A549 (cell line): ENCODE measurements around the gene CCDC40. TPM values are rescaled to one million over a fixed set of nuclear protein-coding genes. Genes with fewer than 3 reads are reported as not detected.
A peak's percentile ranks its signal among the peaks of the same experiment; 100 is the strongest.

ENCODE experiments used
- ATAC-seq, 2 experiments: fragments of 200-7000 bp in 1 of 2; fragments of >200 bp in 1 of 2; cut with Nextera tagmentation in 1 of 2; cut with Tn5 transposase in 1 of 2; 3 replicates each; pipeline versions ENCODE4 v1.8.0 to v1.9.1; 2018 to 2020; ENCODE audit warnings: mild to moderate bottlenecking in 1 of 2, moderate library complexity in 1 of 2
- CTCF ChIA-PET: fragments of 300-600 bp; sonication (Branson Sonifier 250); formaldehyde crosslinking; extraction: SDS; loops from one replicate; lab custom pipeline; 2021; ENCODE audit warnings: antibody characterized with exemption, inconsistent platforms; lab: Yijun Ruan, JAX
- POLR2A ChIA-PET: fragments of 350-600 bp; formaldehyde crosslinking; extraction: SDS; loops from one replicate; lab custom pipeline; 2021; ENCODE audit warnings: antibody characterized with exemption, inconsistent platforms; lab: Yijun Ruan, JAX
- DNase-seq, 2 experiments: peaks; one replicate each; pipeline versions ENCODE4 v3.0.0 to v3.0.0-alpha.2; 2011 to 2016; ENCODE audit warnings: low read depth in 1 of 2, low spot score in 1 of 2
- FAIRE-seq: peaks from 2 replicates; lab custom pipeline; 2011; peaks lifted over from hg19 to GRCh38; lab: Jason Lieb, UNC
- H3K27ac ChIP-seq, 2 experiments: fragments of >200 bp; sonication (Bioruptor Twin); formaldehyde crosslinking; 3 replicates each; pipeline ENCODE4 v1.5.1; 2016 to 2017
- H3K4me1 ChIP-seq: fragments of >200 bp; sonication (Bioruptor Twin); formaldehyde crosslinking; 3 replicates; pipeline ENCODE4 v1.6.1; 2016
- H3K4me2 ChIP-seq: fragments of >200 bp; sonication (Bioruptor Twin); formaldehyde crosslinking; 3 replicates; pipeline ENCODE4 v1.6.1; 2016
- H3K4me3 ChIP-seq: fragments of >200 bp; sonication (Bioruptor Twin); formaldehyde crosslinking; 3 replicates; pipeline ENCODE4 v1.5.1; 2016
- H3K9me3 ChIP-seq: fragments of >200 bp; sonication (Bioruptor Twin); formaldehyde crosslinking; 3 replicates; pipeline ENCODE4 v1.6.1; 2016
- CBX8 ChIP-seq: fragments of 200-600 bp; sonication (generic); IDR thresholded peaks from 2 replicates; pipeline ENCODE4 v1.6.1; 2016
- CTCF ChIP-seq: fragments of >200 bp; sonication (Bioruptor Twin); formaldehyde crosslinking; IDR thresholded peaks from 3 replicates; pipeline ENCODE4 v1.5.1; 2016
- E2F6 ChIP-seq: IDR thresholded peaks from 2 replicates; pipeline ENCODE4 v1.6.1; 2012; ENCODE audit warnings: low read depth, borderline replicate concordance
- ESRRA ChIP-seq: fragments of 150-350 bp; IDR thresholded peaks from 2 replicates; pipeline ENCODE4 v1.6.1; 2014; ENCODE audit warnings: mild to moderate bottlenecking, low read length, borderline replicate concordance
- JUN ChIP-seq, 2 experiments: fragments of >200 bp; sonication (Bioruptor Twin); formaldehyde crosslinking; IDR thresholded peaks; 2 replicates in 1 of 2; 3 replicates in 1 of 2; pipeline ENCODE4 v1.6.1; 2016 to 2017
- KDM1A ChIP-seq: fragments of 200-600 bp; sonication (generic); IDR thresholded peaks from 2 replicates; pipeline ENCODE4 v1.6.1; 2016; ENCODE audit warnings: low read depth, mild to moderate bottlenecking
- KDM5A ChIP-seq: fragments of 200-600 bp; sonication (generic); IDR thresholded peaks from 2 replicates; pipeline ENCODE4 v1.6.1; 2016; ENCODE audit warnings: antibody characterized with exemption, mild to moderate bottlenecking
- MAFK ChIP-seq: fragments of 450-650 bp; IDR thresholded peaks from 2 replicates; pipeline ENCODE4 v1.6.1; 2014; ENCODE audit not compliant: partially characterized antibody
- NPAS2 ChIP-seq: fragments of 250-450 bp; sonication (Bioruptor Pico); IDR thresholded peaks from 2 replicates; pipeline ENCODE4 v1.8.0; 2022; ENCODE audit warnings: mild to moderate bottlenecking, moderate library complexity, borderline replicate concordance
- POLR2A ChIP-seq: IDR thresholded peaks from 2 replicates; pipeline ENCODE4 v1.6.1; 2012; ENCODE audit warnings: mild to moderate bottlenecking, low read length
- POLR2AphosphoS2 ChIP-seq: conservative IDR thresholded peaks from 2 replicates; pipeline ENCODE4 v1.6.1; 2012; ENCODE audit warnings: low read length, improper control_type of control experiment, inconsistent platforms
- RCOR1 ChIP-seq: fragments of 150-350 bp; IDR thresholded peaks from 2 replicates; pipeline ENCODE4 v1.6.1; 2014; ENCODE audit warnings: antibody characterized with exemption, low read length, low read depth
- TFCP2L1 ChIP-seq: fragments of 250-450 bp; sonication (Bioruptor Pico); IDR thresholded peaks from 2 replicates; pipeline ENCODE4 v1.5.0; 2021; ENCODE audit warnings: mild to moderate bottlenecking
- WGBS: methylation state at CpG from one replicate; pipeline ENCODE4 v1.1.6; 2017; ENCODE audit errors: missing lambda C conversion rate; 5-methylcytosine and 5-hydroxymethylcytosine counted together
- polyA plus RNA-seq, 4 experiments: library from polyadenylated mRNA; depleted of rRNA in 3 of 4; stranded (reverse); fragments of >200 nt; fragmentation: RNase III in 1 of 4; extraction: RNeasy Plus Mini Kit Qiagen cat#74134 plus additional on column Dnase treatment in 1 of 4; gene quantifications; 2 replicates in 3 of 4; 3 replicates in 1 of 4; pipeline ENCODE4 v1.2.3, GENCODE V29; 2011 to 2017
- TF ChIP-seq, protein P1 (sequence below): fragments of >200 bp; sonication (Bioruptor Twin); formaldehyde crosslinking; IDR thresholded peaks from 3 replicates; pipeline ENCODE4 v1.6.1; 2016

The CCDC40 gene
- polyA plus RNA-seq, 2 of the 4 experiments (the other 2 are of a cell fraction) = 5.9 to 11.3 TPM

- TF ChIP-seq KDM5A = no peak
- TF ChIP-seq MAFK = no peak
- TF ChIP-seq KDM1A = no peak
- TF ChIP-seq CBX8 = no peak
- no peak for TF ChIP-seq CTCF
- no peak for TF ChIP-seq E2F6
Measured at GRCh38 chr17:80034791-80035686, 1.4 kb upstream of the CCDC40 start (continued).

DNA sequence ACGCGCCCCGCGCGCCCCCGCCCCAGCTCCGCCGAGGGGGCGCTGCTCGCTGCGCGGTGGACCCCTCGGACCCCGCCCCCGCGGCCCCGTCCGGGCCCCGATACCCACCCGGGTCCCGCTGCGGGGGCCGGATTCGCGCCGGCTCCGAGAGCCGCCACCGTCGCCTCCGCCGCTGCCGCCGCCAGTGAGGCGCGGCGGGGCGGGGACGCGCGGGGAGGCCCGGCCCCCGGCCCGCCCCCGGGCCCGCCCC, 830 bp upstream of the CCDC40 start, which contains the start of gene TBC1D16:
TSS of gene TBC1D16 (minus strand) at position 186 of the 250 bp plus-strand sequence. CDS start 22,325 bp downstream, outside the sequence.
- no peak; a peak in 1 of 6 replicates for ATAC-seq
- peak within 1 kb of the TSS; percentile 83 to 93 for H3K27ac ChIP-seq

DNA sequence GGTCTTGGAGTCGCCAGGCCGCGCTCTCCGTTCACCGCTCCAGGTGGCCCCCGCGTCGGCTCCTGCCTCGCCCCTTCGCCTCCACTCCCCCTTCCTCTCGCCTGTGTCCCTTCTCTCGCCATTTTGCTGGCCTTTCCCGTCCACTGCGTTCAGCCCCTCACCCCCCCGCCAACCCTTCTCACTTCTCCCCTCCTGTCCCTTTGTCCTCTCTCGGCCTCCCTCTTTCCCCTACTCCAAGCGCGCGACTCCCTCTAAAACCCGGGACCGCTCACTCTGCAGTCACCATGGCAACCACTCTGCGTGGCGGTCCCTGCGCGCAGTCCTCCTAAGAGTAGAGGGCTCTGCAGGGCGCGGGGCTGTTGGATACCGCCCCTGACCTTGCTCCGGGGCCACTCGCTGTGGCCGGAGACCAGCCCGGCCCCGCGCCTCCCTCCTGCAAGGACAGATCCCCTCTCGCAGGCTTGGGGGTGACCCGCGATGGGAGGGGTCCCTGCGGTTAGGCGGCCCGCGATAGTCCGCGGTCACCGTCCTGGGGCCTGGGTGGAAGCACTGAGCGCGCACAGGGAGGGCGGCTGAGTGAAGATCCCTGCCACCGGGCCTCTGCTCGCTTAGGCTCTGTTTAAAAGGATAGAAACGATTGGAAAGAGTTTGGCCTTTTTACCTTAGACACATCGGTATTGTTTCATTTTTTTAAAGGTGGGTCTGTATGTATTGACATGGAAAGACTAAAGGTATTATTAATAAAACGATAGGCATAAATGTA, 454 bp downstream of the CCDC40 start:
- no peak for FAIRE-seq
- TF ChIP-seq NPAS2 = no peak
- TF ChIP-seq KDM1A = no peak
- peak; percentile 70; the same call in 1 of the 2 replicates for TF ChIP-seq TFCP2L1 (CRISPR knock-in tag)
- peak; percentile 31; the same call in 1 of the 2 replicates for TF ChIP-seq POLR2A
- peaks cover 8% of the 10 kb centered on the region for H3K4me1 ChIP-seq
- ChIA-PET CTCF (interaction anchor here (1.2 kb wide), 2 partner anchors 30 to 45 kb away, joined by 3 to 4 read pairs; no protein-coding TSS in a partner anchor), POLR2A (no interaction called here)
- WGBS = 3% methylated on average over 37 of the region's 52 CpGs
- peak; percentile 47 to 73 for ATAC-seq
- DNase-seq = peak; percentile 63
- H3K4me2 ChIP-seq = peak overlapping the region; percentile 91
- H3K4me3 ChIP-seq = peak overlapping the region; percentile 89
- no peaks in the 10 kb centered on the region for H3K9me3 ChIP-seq
- H3K27ac ChIP-seq = peak overlapping the region; percentile 83 to 93

More for the DNA sequence above, 830 bp upstream of the CCDC40 start, which contains the start of gene TBC1D16:
- CTCF ChIA-PET = interaction anchor here (0.9 to 11.5 kb wide), 2 partner anchors 9 to 29 kb away, joined by 3 to 138 read pairs; no protein-coding TSS in a partner anchor
- FAIRE-seq (no peak), DNase-seq (no peak)
- Histone ChIP-seq H3K4me3 (peak within 1 kb of the TSS; percentile 89), H3K4me1 (peaks cover 8% of the 10 kb centered on the region), H3K9me3 (no peaks in the 10 kb centered on the region), H3K4me2 (peak within 1 kb of the TSS; percentile 91)
- WGBS = 0% methylated on average over 1 of the region's 46 CpGs
- peak; percentile 43 to 69; a peak in 4 of 5 replicates for TF ChIP-seq JUN (IDR thresholded peaks at IDR 0.05)
- TF ChIP-seq POLR2AphosphoS2 = no peak
- TF ChIP-seq, protein P1, sequence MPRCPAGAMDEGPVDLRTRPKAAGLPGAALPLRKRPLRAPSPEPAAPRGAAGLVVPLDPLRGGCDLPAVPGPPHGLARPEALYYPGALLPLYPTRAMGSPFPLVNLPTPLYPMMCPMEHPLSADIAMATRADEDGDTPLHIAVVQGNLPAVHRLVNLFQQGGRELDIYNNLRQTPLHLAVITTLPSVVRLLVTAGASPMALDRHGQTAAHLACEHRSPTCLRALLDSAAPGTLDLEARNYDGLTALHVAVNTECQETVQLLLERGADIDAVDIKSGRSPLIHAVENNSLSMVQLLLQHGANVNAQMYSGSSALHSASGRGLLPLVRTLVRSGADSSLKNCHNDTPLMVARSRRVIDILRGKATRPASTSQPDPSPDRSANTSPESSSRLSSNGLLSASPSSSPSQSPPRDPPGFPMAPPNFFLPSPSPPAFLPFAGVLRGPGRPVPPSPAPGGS = peak; percentile 77; the same call in 1 of the 3 replicates
- POLR2A ChIA-PET = interaction anchor here (1.0 to 1.3 kb wide), 2 partner anchors 27 to 196 kb away, joined by 3 read pairs; partner anchors contain the start of gene CBX4

DNA sequence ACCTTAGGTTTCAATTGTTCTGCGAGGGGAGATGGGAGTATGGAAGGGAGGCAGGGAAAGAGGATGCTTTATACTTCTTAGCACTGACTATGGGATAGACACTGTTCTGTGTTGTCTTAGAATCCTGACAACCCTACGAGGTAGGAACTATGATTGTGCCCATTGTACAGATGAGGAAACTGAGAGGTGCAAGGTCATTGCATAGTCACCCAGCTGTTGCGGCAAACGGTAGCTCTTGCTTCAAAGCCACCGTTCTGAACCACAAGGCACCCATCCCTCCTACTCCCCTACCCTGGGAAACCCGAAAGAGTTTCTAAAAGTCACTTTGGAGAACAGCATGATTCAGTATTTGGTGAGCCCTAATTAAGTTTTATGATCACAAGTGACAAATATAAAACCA, 7.5 kb downstream of the CCDC40 start:
- H3K4me3 ChIP-seq = no peak overlapping the region
- WGBS = 89% methylated on average over 6 of the region's 6 CpGs
- ChIA-PET POLR2A (no interaction called here), CTCF (interaction anchor here (0.9 to 4.5 kb wide), 2 partner anchors 8 to 37 kb away, joined by 3 to 27 read pairs; partner anchors contain the start of gene TBC1D16)
- H3K4me1 ChIP-seq = no peaks in the 10 kb centered on the region
- no peak for FAIRE-seq
- H3K9me3 ChIP-seq = no peaks in the 10 kb centered on the region
- ATAC-seq = no peak
- no peak for TF ChIP-seq RCOR1
- TF ChIP-seq ESRRA = peak; percentile 48; the same call in 1 of the 2 replicates
- no peak overlapping the region for H3K27ac ChIP-seq
- H3K4me2 ChIP-seq = no peak overlapping the region
- no peak for DNase-seq
